HCEC 1CT (cell line): ENCODE measurements around the gene SH3RF3.

Experiments used
- DNase-seq: peaks from one replicate; pipeline ENCODE4 v3.0.0-alpha.2; 2017

Gene SH3RF3

GRCh38 chr2:109367683-109368082 lies 238.7 kb downstream of the SH3RF3 start:
- no peak for DNase-seq

DNA sequence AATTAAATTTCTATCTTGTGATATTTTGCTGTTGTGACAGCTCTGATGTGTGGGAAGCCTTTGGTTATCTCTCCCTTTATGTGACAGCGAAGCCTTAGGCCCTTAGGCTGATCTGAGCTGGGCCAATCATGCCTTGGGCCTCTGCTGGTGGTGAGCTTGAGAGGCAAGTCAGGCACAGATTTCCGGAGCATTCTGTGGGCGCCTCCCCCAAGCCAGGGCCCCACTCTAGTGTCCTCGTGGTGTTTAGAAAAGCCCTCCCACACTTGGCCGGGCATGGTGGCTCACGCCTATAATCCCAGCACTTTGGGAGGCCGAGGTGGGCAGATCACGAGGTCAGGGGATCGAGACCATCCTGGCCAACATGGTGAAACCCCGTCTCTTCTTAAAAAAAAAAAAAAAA lies 239.8 kb downstream of the SH3RF3 start:
- DNase-seq: no peak

GRCh38 chr2:109369671-109370191 lies 240.7 kb downstream of the SH3RF3 start:
- no peak for DNase-seq

DNA sequence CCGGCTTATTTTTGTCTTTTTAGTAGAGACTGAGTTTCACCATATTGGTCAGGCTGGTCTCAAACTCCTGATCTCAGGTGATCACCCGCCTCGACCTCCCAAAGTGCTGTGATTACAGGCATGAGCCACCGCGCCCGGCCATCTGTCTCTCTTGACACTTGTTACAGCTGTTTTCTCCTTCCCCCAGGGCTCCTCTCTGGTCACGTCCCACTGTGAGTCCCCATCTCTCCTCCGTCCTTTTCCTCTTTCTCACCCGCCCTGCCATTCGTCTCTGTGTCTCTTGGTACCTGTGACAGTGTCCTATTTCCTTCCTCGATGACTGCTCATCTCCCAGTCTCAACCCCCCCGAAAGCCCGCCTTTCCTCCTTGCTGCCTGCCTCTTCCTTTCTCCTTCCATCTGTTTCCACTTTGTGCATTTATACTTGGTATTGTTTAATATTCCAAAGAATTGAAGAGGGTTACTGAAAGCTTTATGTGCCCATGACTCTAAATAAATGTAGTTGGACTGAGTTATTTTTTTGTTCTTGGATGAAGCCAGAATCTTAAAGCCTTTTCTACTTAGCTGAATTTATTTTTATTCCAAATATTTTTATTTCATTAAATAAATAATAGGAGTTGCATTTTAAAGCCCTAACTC lies 241.5 kb downstream of the SH3RF3 start:
- no peak for DNase-seq

DNA sequence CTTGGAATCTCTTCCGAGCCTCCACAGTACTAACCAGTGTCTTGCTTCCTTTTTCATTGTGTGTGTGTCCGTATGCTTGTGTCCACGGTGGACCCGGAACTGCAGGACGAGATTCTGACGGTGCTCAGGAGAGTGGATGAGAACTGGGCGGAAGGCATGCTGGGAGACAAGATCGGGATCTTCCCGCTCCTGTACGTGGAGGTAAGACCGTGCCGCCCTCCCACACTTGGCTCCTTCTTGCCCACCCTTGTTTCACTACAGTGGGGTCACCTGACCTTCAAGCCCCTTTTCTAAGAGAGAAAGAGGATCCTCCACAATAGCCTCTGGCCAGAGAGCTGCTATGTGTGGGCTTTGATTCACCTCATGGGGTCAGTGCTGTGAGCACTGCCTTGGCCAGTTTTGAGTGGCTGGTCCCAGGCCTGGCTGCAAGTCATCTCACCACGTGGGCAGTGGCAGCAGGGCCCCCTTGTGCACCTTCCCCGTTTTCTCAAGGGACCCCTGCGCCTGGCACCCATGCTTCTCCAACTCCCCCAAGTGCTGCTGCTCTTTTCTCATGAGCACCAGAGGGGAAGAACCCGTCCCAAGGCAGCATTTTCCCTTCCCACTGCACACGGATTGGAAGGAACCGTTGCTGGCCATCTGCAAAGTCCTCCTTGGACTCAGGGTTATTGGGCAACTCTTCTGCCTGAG lies 242.6 kb downstream of the SH3RF3 start:
- DNase-seq: no peak

DNA sequence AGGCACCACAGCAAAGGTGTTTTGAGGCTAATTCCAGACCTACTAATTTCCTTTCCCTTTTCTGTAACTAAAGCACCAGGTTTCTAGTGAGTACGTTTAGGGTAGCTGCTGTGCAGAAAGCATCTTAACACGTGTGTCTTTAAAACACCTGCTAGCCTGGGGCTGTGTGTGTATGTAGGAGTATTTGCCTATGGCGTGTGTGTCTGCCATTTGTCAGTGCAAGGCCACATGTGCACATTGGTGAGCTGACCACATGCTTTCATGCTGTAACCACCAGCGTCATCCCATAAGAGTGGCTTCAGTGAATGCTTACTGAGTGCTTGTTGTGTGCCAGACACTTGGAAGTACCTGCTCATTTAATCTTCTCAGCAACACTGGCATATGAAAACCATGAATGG lies 243.2 kb downstream of the SH3RF3 start:
- DNase-seq: no peak

GRCh38 chr2:109372614-109373013 lies 243.6 kb downstream of the SH3RF3 start:
- no peak for DNase-seq

GRCh38 chr2:109373791-109374547 lies 245.0 kb downstream of the SH3RF3 start:
- DNase-seq: no peak

DNA sequence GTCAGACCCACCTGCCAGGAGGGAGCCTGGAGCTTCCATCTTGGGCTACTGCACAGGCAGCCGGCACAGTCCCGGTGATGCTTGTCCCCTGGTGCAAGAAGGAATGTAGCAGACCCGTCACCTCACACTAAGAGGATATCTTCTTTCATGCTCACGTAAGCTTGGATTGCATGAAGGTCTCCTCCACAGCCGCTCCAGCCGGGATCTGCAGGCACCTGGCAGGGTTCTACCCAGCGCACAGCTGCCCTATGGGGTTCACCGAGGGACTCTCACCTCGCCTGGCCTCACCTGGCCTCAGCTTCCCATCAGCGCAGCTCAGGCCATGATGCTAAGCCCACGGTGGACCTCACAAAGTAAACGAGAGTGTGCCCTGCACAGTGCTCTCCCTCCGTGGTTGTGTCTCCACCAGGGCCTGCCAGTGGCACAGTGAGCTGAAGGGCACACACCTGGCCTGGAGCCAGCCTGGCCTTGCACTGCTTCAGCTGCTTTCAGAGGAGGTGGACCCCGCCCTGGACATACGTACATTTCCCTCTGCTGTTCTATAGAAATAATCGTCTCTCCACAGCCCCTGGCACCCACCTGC lies 245.6 kb downstream of the SH3RF3 start:
- DNase-seq: no peak

GRCh38 chr2:109375131-109375561 lies 246.1 kb downstream of the SH3RF3 start:
- DNase-seq: no peak

- no peak for DNase-seq
Measured at GRCh38 chr2:109375656-109376055, 246.7 kb downstream of the SH3RF3 start.

DNA sequence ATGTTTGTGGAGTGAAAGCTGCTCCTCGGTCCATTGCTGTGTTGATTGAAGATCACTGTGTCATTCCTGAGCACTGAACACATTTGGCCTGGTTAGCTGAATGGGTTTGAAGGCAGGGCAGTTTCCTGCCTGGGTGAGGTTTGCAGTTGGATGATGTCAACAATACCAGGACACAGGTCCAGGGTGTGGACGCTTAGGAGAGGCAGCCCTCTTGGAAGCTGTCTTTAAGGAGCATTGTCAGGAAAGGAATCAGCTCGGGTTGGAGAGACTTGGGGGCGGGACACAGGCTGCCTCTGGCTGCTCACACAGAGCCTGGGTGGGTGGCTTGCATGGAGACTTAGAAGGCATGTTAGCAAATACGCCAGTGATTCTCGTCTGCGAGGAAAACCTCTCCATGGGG lies 247.1 kb downstream of the SH3RF3 start:
- DNase-seq: no peak

DNA sequence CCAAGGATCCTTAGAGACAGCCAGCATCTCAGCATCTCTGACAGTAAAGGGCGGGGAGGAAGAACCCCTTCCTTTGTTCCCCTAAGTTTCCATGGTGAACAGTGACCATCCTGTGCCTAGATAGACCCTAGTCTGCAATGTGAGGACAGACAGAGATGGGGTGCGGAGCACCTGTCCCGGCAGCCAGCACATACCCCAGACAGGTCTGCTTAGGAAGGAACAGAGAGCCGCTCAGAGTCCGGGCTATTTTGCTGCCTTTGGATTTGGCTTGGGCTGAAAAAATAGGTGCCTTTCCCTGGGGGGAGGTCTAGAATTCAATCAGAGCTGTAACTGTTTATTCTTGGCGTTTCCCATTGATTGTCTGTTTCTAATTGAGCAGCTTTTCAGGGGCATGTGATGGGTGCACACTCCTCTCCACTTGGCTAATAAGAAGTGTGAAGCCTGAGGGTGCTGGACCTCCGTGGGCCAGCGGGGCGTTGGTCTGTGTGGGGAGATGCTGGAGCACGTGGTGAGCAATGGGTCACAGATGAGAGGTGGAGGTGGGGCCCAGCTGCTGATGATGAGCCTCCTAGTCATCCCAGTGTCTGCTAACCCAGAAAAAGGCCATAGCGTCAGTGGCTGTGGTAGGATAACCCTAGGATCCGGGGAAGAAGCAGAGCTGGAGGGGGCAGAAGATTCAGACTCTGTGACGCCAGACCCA lies 247.9 kb downstream of the SH3RF3 start:
- peak; percentile 33 for DNase-seq

DNA sequence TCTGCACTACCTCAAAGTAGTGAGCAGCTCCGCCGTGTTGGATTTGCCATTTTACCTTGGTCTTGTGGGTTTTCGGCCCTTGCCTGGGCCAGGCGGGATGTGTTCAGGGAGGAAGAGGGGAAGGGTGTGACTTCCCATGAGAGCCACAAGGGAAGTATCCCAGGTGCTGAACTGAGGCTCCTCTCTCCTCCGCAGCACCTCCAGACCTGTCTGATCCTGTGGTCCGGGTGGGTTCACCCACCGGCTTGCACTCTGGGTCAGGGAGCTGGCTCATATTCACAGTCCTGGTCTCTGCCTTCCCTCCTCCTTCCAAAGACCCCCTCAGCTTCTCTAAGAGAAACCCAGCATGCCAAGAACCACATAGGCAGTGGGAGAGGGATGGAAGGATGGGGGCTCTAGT lies 249.0 kb downstream of the SH3RF3 start:
- DNase-seq: no peak

GRCh38 chr2:109378682-109379081 lies 249.7 kb downstream of the SH3RF3 start:
- DNase-seq: no peak

DNA sequence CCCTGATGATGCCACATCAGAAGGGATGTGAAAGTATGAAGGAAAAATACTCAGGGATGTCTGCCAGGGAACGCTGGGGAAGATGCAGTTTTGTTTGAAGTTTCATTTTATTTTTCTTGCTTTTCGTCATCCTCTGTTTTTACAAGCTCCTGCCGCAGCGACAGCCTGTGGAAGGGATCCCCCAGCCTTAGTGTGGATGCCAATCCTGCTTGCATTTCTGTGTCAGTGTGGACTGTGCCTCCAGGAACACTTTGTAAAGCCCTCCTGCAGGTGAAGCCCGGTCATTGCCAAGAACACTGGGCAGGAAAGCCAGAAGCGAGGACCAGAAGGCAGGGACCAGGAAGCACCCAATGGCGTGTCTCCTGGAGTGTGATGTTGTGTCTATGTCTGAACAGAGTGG lies 250.5 kb downstream of the SH3RF3 start:
- no peak for DNase-seq

GRCh38 chr2:109380502-109381326 lies 251.7 kb downstream of the SH3RF3 start:
- no peak for DNase-seq

DNA sequence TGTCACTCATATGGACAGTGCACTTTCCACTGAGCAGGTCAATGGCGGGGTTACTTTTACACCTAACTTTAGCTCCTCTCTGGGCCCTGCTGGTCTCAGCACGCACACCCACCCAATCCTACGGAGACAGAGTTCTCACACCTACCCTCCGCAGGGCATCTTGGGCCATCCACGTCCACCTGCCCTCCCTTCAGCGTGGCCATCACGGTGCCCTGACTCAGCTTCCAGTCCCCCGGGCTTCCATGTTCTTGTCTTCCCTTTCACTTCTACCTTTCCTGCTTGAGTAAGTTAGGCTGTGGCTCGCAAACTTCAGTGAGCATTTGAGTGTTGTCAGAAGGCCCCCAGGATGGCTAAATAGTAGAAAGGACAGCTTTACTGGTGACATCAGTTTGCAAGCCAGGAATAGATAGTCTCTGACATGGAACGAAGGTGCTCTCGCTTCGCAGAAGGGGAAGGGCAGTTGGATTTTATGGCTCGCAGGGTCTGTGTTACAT lies 252.4 kb downstream of the SH3RF3 start:
- DNase-seq: no peak

DNA sequence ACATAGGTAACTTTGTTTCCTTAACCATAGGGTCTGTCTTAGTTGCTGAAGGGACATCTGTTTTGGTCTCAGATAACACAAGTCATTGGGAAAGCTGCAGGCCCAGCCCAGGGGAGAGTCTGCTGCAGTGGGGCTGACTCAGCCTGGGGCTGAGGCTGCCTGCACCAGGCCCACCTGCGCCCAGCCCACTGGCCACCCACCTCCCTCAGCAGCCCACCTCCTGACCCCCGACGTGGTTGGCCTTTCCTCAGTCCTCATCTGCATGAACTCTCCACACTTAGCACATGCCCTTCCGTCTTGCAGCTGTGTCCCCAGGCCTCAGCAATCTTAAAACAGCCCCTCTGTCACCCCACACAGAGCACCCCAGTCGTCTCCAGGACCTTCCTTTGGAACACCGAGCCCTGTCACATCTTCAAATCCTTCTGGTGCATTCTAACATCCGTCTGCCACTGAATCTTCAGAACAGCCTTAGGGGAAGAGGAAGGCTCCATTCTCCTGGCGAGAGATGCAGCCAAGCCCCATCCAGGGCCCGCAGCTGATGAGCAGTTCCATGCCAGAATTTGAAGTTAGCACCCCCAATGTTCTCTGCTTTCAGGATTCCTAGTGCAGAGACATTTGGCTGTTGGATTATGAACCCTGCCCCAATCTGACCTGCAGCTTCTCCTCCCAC lies 253.4 kb downstream of the SH3RF3 start:
- no peak for DNase-seq

GRCh38 chr2:109382951-109383350 lies 253.9 kb downstream of the SH3RF3 start:
- DNase-seq: peak; percentile 15
